NCI-H345 treated with DMSO at 0.1 percent for 48 hours (cell line): ENCODE measurements around the gene ERVFRD-1.

Experiments used
- DNase-seq: peaks from one replicate; lab custom pipeline; 2025; ENCODE audit not compliant: unreplicated experiment; lab: John Stamatoyannopoulos, UW

ERVFRD-1 gene

DNA sequence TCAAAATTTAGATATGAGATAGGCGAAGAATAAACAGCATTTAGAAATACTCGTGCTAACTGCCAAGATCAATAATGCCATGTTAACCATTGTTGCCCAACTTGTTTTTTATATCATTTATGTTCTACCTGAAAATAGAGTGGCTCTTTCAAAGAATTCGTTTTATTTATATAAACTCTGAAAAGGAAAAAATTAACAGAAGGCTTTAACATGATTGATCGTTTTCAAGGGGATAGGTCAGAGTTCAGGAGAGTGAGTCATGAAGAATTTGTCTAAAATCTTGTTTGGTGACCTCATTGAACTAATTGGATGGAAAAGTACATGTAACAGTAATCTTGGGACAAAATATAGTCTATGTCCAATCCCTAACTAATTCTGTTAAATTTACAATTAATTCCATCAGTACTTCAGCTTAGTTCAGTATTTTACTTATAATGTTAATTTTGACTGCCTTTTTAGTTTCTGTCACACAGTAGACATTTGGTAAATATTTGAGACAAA, 56.3 kb downstream of the ERVFRD-1 start:
- DNase-seq, result no peak

DNA sequence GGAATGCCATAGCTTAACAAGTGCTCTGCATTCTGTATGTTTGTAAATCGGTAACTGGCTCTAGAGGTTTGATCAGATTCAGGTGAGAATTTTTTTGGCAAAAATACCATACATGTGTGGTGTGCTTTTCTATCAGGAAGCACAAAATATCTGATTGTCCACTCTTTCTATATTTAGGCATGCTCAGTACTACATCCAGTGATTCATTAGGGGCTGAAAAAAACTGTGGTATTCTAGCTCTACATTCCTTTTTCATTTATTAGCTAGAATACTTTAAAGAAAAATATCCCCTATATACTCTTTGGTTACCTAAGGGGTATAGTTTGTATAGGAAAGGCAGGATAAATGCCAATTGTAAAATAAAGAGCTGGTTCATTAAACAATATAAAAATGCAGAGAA, 56.8 kb downstream of the ERVFRD-1 start:
- no peak for DNase-seq

GRCh38 chr6:11053307-11053706, 58.2 kb downstream of the ERVFRD-1 start:
- DNase-seq, result no peak
